MG63 (cell line): ENCODE measurements around the gene CACHD1. TPM values are rescaled to one million over a fixed set of nuclear protein-coding genes. Genes with fewer than 3 reads are reported as not detected.

Source experiments
- DNase-seq: peaks from one replicate; pipeline ENCODE4 v3.0.0-alpha.2; 2020
- H3K27me3 ChIP-seq: fragments of 250-450 bp; sonication (Bioruptor Pico); 2 replicates; pipeline ENCODE4 v1.5.1; 2020; ENCODE audit warnings: mild to moderate bottlenecking, moderate library complexity
- H3K36me3 ChIP-seq: fragments of 250-450 bp; sonication (Bioruptor Pico); 2 replicates; pipeline ENCODE4 v1.5.1; 2020; ENCODE audit warnings: mild to moderate bottlenecking, moderate library complexity
- H3K4me3 ChIP-seq: fragments of 250-450 bp; sonication (Bioruptor Pico); 2 replicates; pipeline ENCODE4 v1.5.1; 2020; ENCODE audit warnings: mild to moderate bottlenecking, moderate library complexity
- H3K9me3 ChIP-seq: fragments of 250-450 bp; sonication (Bioruptor Pico); 2 replicates; pipeline ENCODE4 v1.5.1; 2020; ENCODE audit warnings: mild to moderate bottlenecking, moderate library complexity
- total RNA-seq: library from RNA; depleted of rRNA; stranded (reverse); fragments of >200 nt; shearing (Covaris generic); gene quantifications from 2 replicates; pipeline ENCODE4 v1.2.3, GENCODE V29; 2014; ENCODE audit warnings: low replicate concordance

Gene CACHD1
- total RNA-seq, 1 experiment from 2014 or later, result 5.7 TPM

GRCh38 chr1:64572222-64572900 lies 102.4 kb downstream of the CACHD1 start:
- H3K9me3 ChIP-seq, result no peaks in the 10 kb centered on the region
- no peak overlapping the region for H3K4me3 ChIP-seq
- no peak for DNase-seq
- no peaks in the 10 kb centered on the region for H3K36me3 ChIP-seq
- H3K27me3 ChIP-seq, result no peaks in the 10 kb centered on the region

GRCh38 chr1:64574301-64574700 lies 104.4 kb downstream of the CACHD1 start:
- DNase-seq, result no peak
- Histone ChIP-seq H3K36me3 (no peaks in the 10 kb centered on the region), H3K27me3 (no peaks in the 10 kb centered on the region), H3K4me3 (no peak overlapping the region), H3K9me3 (no peaks in the 10 kb centered on the region)

- Histone ChIP-seq H3K4me3 (no peak overlapping the region), H3K9me3 (no peaks in the 10 kb centered on the region), H3K27me3 (no peaks in the 10 kb centered on the region), H3K36me3 (no peaks in the 10 kb centered on the region)
- no peak for DNase-seq
These were observed 106.2 kb downstream of the CACHD1 start for GRCh38 chr1:64575881-64576676.

GRCh38 chr1:64578270-64578973 lies 108.5 kb downstream of the CACHD1 start:
- no peaks in the 10 kb centered on the region for H3K36me3 ChIP-seq
- no peaks in the 10 kb centered on the region for H3K9me3 ChIP-seq
- no peak for DNase-seq
- H3K4me3 ChIP-seq, result no peak overlapping the region
- H3K27me3 ChIP-seq, result no peaks in the 10 kb centered on the region

- DNase-seq, result no peak
- no peaks in the 10 kb centered on the region for H3K27me3 ChIP-seq
- no peaks in the 10 kb centered on the region for H3K9me3 ChIP-seq
- no peak overlapping the region for H3K4me3 ChIP-seq
- no peaks in the 10 kb centered on the region for H3K36me3 ChIP-seq
These were observed 109.8 kb downstream of the CACHD1 start for GRCh38 chr1:64579767-64580166.

GRCh38 chr1:64581135-64581842 lies 111.4 kb downstream of the CACHD1 start:
- no peaks in the 10 kb centered on the region for H3K9me3 ChIP-seq
- H3K27me3 ChIP-seq, result no peaks in the 10 kb centered on the region
- no peaks in the 10 kb centered on the region for H3K36me3 ChIP-seq
- no peak for DNase-seq
- no peak overlapping the region for H3K4me3 ChIP-seq

GRCh38 chr1:64581843-64582185 lies 111.9 kb downstream of the CACHD1 start:
- Histone ChIP-seq H3K9me3 (no peaks in the 10 kb centered on the region), H3K27me3 (no peaks in the 10 kb centered on the region), H3K36me3 (no peaks in the 10 kb centered on the region), H3K4me3 (no peak overlapping the region)
- no peak for DNase-seq

GRCh38 chr1:64584479-64584878 lies 114.5 kb downstream of the CACHD1 start:
- Histone ChIP-seq H3K4me3 (no peak overlapping the region), H3K9me3 (no peaks in the 10 kb centered on the region), H3K27me3 (no peaks in the 10 kb centered on the region), H3K36me3 (no peaks in the 10 kb centered on the region)
- no peak for DNase-seq

GRCh38 chr1:64588876-64589275 lies 118.9 kb downstream of the CACHD1 start:
- no peak for DNase-seq
- Histone ChIP-seq H3K27me3 (no peaks in the 10 kb centered on the region), H3K4me3 (no peak overlapping the region), H3K36me3 (no peaks in the 10 kb centered on the region), H3K9me3 (no peaks in the 10 kb centered on the region)

GRCh38 chr1:64590316-64590715 lies 120.4 kb downstream of the CACHD1 start:
- DNase-seq, result no peak
- Histone ChIP-seq H3K9me3 (no peaks in the 10 kb centered on the region), H3K36me3 (no peaks in the 10 kb centered on the region), H3K27me3 (no peaks in the 10 kb centered on the region), H3K4me3 (no peak overlapping the region)

GRCh38 chr1:64594446-64594845 lies 124.5 kb downstream of the CACHD1 start:
- Histone ChIP-seq H3K9me3 (no peaks in the 10 kb centered on the region), H3K27me3 (no peaks in the 10 kb centered on the region), H3K4me3 (no peak overlapping the region), H3K36me3 (no peaks in the 10 kb centered on the region)
- DNase-seq, result no peak

- Histone ChIP-seq H3K36me3 (no peaks in the 10 kb centered on the region), H3K9me3 (no peaks in the 10 kb centered on the region), H3K27me3 (no peaks in the 10 kb centered on the region), H3K4me3 (no peak overlapping the region)
- DNase-seq, result no peak
These were observed 126.1 kb downstream of the CACHD1 start for GRCh38 chr1:64595871-64596515.

- no peak for DNase-seq
- Histone ChIP-seq H3K36me3 (no peaks in the 10 kb centered on the region), H3K9me3 (no peaks in the 10 kb centered on the region), H3K27me3 (no peaks in the 10 kb centered on the region), H3K4me3 (no peak overlapping the region)
These were observed 127.2 kb downstream of the CACHD1 start for GRCh38 chr1:64597113-64597512.

- Histone ChIP-seq H3K36me3 (no peaks in the 10 kb centered on the region), H3K27me3 (no peaks in the 10 kb centered on the region), H3K9me3 (no peaks in the 10 kb centered on the region), H3K4me3 (no peak overlapping the region)
- DNase-seq, result no peak
These were observed 128.2 kb downstream of the CACHD1 start for GRCh38 chr1:64598100-64598571.

GRCh38 chr1:64599242-64599641 lies 129.3 kb downstream of the CACHD1 start:
- no peak overlapping the region for H3K4me3 ChIP-seq

GRCh38 chr1:64601207-64601606 lies 131.3 kb downstream of the CACHD1 start:
- Histone ChIP-seq H3K4me3 (no peak overlapping the region), H3K36me3 (no peaks in the 10 kb centered on the region), H3K9me3 (no peaks in the 10 kb centered on the region), H3K27me3 (no peaks in the 10 kb centered on the region)
- DNase-seq, result no peak

More at GRCh38 chr1:64599242-64599641, 129.3 kb downstream of the CACHD1 start:
- no peak for DNase-seq
- H3K9me3 ChIP-seq, result no peaks in the 10 kb centered on the region
- H3K36me3 ChIP-seq, result no peaks in the 10 kb centered on the region
- H3K27me3 ChIP-seq, result no peaks in the 10 kb centered on the region
